H9 (cell line): ENCODE results near the gene CCDC141. TPM values are rescaled to one million over a fixed set of nuclear protein-coding genes. Genes with fewer than 3 reads are reported as not detected.

Source experiments
- DNase-seq: peaks from one replicate; pipeline ENCODE4 v3.0.0-alpha.2; 2017
- H2AFZ ChIP-seq: one replicate; pipeline ENCODE4 v1.6.1; 2013; ENCODE audit warnings: mild to moderate bottlenecking, low read length, control low read depth, moderate library complexity
- H2AK5ac ChIP-seq: 2 replicates; pipeline ENCODE4 v1.6.1; 2013; ENCODE audit warnings: low read length, control low read depth, mixed read lengths; ENCODE audit not compliant: insufficient read length
- H2BK120ac ChIP-seq: one replicate; pipeline ENCODE4 v1.6.1; 2013; ENCODE audit warnings: low read depth, mild to moderate bottlenecking, low read length, control low read depth, inconsistent platforms; ENCODE audit not compliant: poor library complexity, severe bottlenecking
- H2BK12ac ChIP-seq: 2 replicates; pipeline ENCODE4 v1.6.1; 2013; ENCODE audit warnings: low read length, control low read depth, mixed read lengths, low read depth; ENCODE audit not compliant: insufficient read length
- H2BK15ac ChIP-seq: 2 replicates; pipeline ENCODE4 v1.6.1; 2013; ENCODE audit warnings: low read depth, low read length, control low read depth
- H2BK20ac ChIP-seq: one replicate; pipeline ENCODE4 v1.6.1; 2013; ENCODE audit warnings: low read depth, mild to moderate bottlenecking, low read length, control low read depth, inconsistent platforms; ENCODE audit not compliant: poor library complexity, severe bottlenecking
- H2BK5ac ChIP-seq: 2 replicates; pipeline ENCODE4 v1.6.1; 2013; ENCODE audit warnings: low read length, control low read depth, mixed read lengths; ENCODE audit not compliant: insufficient read length
- H3K14ac ChIP-seq: 2 replicates; pipeline ENCODE4 v1.6.1; 2013; ENCODE audit warnings: low read length, control low read depth; ENCODE audit not compliant: insufficient read depth
- H3K18ac ChIP-seq: 2 replicates; pipeline ENCODE4 v1.6.1; 2013; ENCODE audit warnings: low read depth, mild to moderate bottlenecking, mixed read lengths, low read length, control low read depth; ENCODE audit not compliant: insufficient read length
- H3K23ac ChIP-seq: 2 replicates; pipeline ENCODE4 v1.6.1; 2013; ENCODE audit warnings: low read length, control low read depth, mixed read lengths, low read depth; ENCODE audit not compliant: insufficient read length
- H3K23me2 ChIP-seq: 2 replicates; pipeline ENCODE4 v1.6.1; 2013; ENCODE audit warnings: low read depth, mild to moderate bottlenecking, mixed read lengths, low read length, control low read depth; ENCODE audit not compliant: insufficient read length, poor library complexity, severe bottlenecking
- H3K27ac ChIP-seq: 2 replicates; pipeline ENCODE4 v1.5.1; 2013; ENCODE audit warnings: low read length, control low read depth, mixed read lengths, low read depth; ENCODE audit not compliant: insufficient read length
- H3K27me3 ChIP-seq: 2 replicates; pipeline ENCODE4 v1.6.1; 2013; ENCODE audit warnings: low read length, control low read depth, inconsistent platforms; ENCODE audit not compliant: insufficient read depth
- H3K4ac ChIP-seq: 2 replicates; pipeline ENCODE4 v1.6.1; 2013; ENCODE audit warnings: low read depth, mild to moderate bottlenecking, control low read depth, inconsistent platforms, low read length, moderate library complexity
- H3K4me1 ChIP-seq: 2 replicates; pipeline ENCODE4 v1.6.1; 2013; ENCODE audit warnings: low read length, control low read depth, inconsistent platforms; ENCODE audit not compliant: insufficient read depth
- H3K4me2 ChIP-seq: 2 replicates; pipeline ENCODE4 v1.6.1; 2013; ENCODE audit warnings: low read length, control low read depth, mixed read lengths; ENCODE audit not compliant: insufficient read length, insufficient read depth
- H3K56ac ChIP-seq: 2 replicates; pipeline ENCODE4 v1.6.1; 2013; ENCODE audit warnings: low read depth, mild to moderate bottlenecking, mixed read lengths, low read length, control low read depth; ENCODE audit not compliant: insufficient read length
- H3K79me1 ChIP-seq: 2 replicates; pipeline ENCODE4 v1.6.1; 2013; ENCODE audit warnings: low read depth, mild to moderate bottlenecking, moderate library complexity, low read length, control low read depth, inconsistent platforms; ENCODE audit not compliant: insufficient read depth, poor library complexity, severe bottlenecking
- H3K79me2 ChIP-seq: 2 replicates; pipeline ENCODE4 v1.6.1; 2013; ENCODE audit warnings: low read length, control low read depth, inconsistent platforms; ENCODE audit not compliant: insufficient read depth
- H3K9ac ChIP-seq: 2 replicates; pipeline ENCODE4 v1.6.1; 2013; ENCODE audit warnings: low read length, control low read depth, mixed read lengths; ENCODE audit not compliant: insufficient read length; ENCODE audit errors: extremely low read depth
- H3K9me3 ChIP-seq: one replicate; pipeline ENCODE4 v1.6.1; 2013; ENCODE audit warnings: low read depth, low read length, inconsistent platforms; ENCODE audit not compliant: control insufficient read depth
- H3T11ph ChIP-seq: one replicate; pipeline ENCODE4 v1.6.1; 2013; ENCODE audit warnings: mild to moderate bottlenecking, low read length, control low read depth, inconsistent platforms
- H4K20me1 ChIP-seq: one replicate; pipeline ENCODE4 v1.6.1; 2013; ENCODE audit not compliant: control insufficient read depth, insufficient read length, insufficient read depth
- H4K5ac ChIP-seq: 2 replicates; pipeline ENCODE4 v1.6.1; 2013; ENCODE audit warnings: low read depth, mild to moderate bottlenecking, mixed read lengths, low read length, control low read depth; ENCODE audit not compliant: insufficient read length
- H4K8ac ChIP-seq: replicated peaks from 2 replicates; pipeline ENCODE4 v1.6.1; 2013; ENCODE audit warnings: low read length, control low read depth, mixed read lengths, low read depth; ENCODE audit not compliant: insufficient read length
- H4K91ac ChIP-seq: 2 replicates; pipeline ENCODE4 v1.6.1; 2013; ENCODE audit warnings: low read depth, mild to moderate bottlenecking, moderate library complexity, mixed read lengths, low read length, control low read depth; ENCODE audit not compliant: insufficient read length
- H3K27ac Mint-ChIP-seq, 3 experiments: 2 replicates in 2 of 3; 3 replicates in 1 of 3; pipeline ENCODE4 v1.8.0; 2020 to 2021; ENCODE audit warnings: mixed read lengths in 3 of 3, mild to moderate bottlenecking in 1 of 3, moderate library complexity in 1 of 3
- H3K27me3 Mint-ChIP-seq: 2 replicates; pipeline ENCODE4 v1.8.0; 2021; ENCODE audit warnings: low read depth, mild to moderate bottlenecking, moderate library complexity, mixed read lengths
- H3K36me3 Mint-ChIP-seq, 3 experiments: 2 replicates in 2 of 3; 3 replicates in 1 of 3; pipeline ENCODE4 v1.8.0; 2020 to 2021; ENCODE audit warnings: low read depth in 3 of 3, mixed read lengths in 3 of 3; ENCODE audit not compliant: insufficient read depth in 1 of 3
- H3K4me1 Mint-ChIP-seq, 2 experiments: 2 replicates each; pipeline ENCODE4 v1.8.0; 2020; ENCODE audit warnings: mixed read lengths in 2 of 2
- H3K4me3 Mint-ChIP-seq, 2 experiments: 2 replicates in 1 of 2; 3 replicates in 1 of 2; pipeline ENCODE4 v1.8.0; 2020 to 2021; ENCODE audit warnings: mild to moderate bottlenecking in 2 of 2, mixed read lengths in 2 of 2, moderate library complexity in 1 of 2
- H3K9me3 Mint-ChIP-seq, 2 experiments: 2 replicates in 1 of 2; 3 replicates in 1 of 2; pipeline ENCODE4 v1.8.0; 2020; ENCODE audit warnings: mild to moderate bottlenecking in 2 of 2, mixed read lengths in 2 of 2, moderate library complexity in 1 of 2
- WGBS: extraction: QIAGEN DNeasy Blood & Tissue Kit; methylation state at CpG from one replicate; pipeline ENCODE4 v1.1.7; 2013; ENCODE audit warnings: missing lambda C conversion rate, low lambda C conversion rate, mixed read lengths; ENCODE audit not compliant: insufficient read length; ENCODE audit errors: extremely low coverage; 5-methylcytosine and 5-hydroxymethylcytosine counted together
- total RNA-seq: library from RNA; stranded (reverse); gene quantifications from 2 replicates; pipeline ENCODE4 v1.2.1, GENCODE V29; 2021
- TF ChIP-seq, protein P1 (sequence below): fragments of 200-600 bp; sonication (generic); conservative IDR thresholded peaks from 3 replicates; pipeline ENCODE4 v1.8.0; 2021; ENCODE audit warnings: antibody characterized with exemption, mild to moderate bottlenecking

The CCDC141 gene
- total RNA-seq, 1 experiment from 2014 or later = 1.0 TPM

GRCh38 chr2:178848335-178848734, 201.6 kb downstream of the CCDC141 start:
- no peak for DNase-seq
- Histone ChIP-seq H3K4me1 (peaks cover 8% of the 10 kb centered on the region), H3K79me2 (no peaks in the 10 kb centered on the region), H2AK5ac (no peak overlapping the region), H3K27me3 (no peaks in the 10 kb centered on the region), H3K9ac (no peak overlapping the region), H3K9me3 (no peaks in the 10 kb centered on the region), H2BK15ac (no peak overlapping the region), H2BK12ac (no peak overlapping the region), H2AFZ (no peak overlapping the region), H3K27ac (no peak overlapping the region), H2BK120ac (no peak overlapping the region), H2BK5ac (no peak overlapping the region), H4K8ac (no peak overlapping the region), H3T11ph (no peak overlapping the region), H3K14ac (no peak overlapping the region), H3K4me2 (no peak overlapping the region), H3K23me2 (no peaks in the 10 kb centered on the region), H4K91ac (no peak overlapping the region), H4K20me1 (no peaks in the 10 kb centered on the region), H3K18ac (no peak overlapping the region), H3K23ac (no peak overlapping the region), H3K56ac (no peak overlapping the region), H2BK20ac (no peak overlapping the region), H3K79me1 (no peaks in the 10 kb centered on the region), H4K5ac (no peak overlapping the region), H3K4ac (no peak overlapping the region)
- Mint-ChIP-seq H3K27me3 (no peaks in the 10 kb centered on the region), H3K4me1 (peaks cover 22 to 26% of the 10 kb centered on the region in 2 experiments), H3K9me3 (peaks cover 2 to 11% of the 10 kb centered on the region in 2 experiments; a peak in 4 of 5 replicates), H3K27ac (no peak overlapping the region), H3K4me3 (no peak overlapping the region), H3K36me3 (peaks cover 0 to 11% (median 9%) of the 10 kb centered on the region in 3 experiments; a peak in 3 of 7 replicates)
- TF ChIP-seq, protein P1, sequence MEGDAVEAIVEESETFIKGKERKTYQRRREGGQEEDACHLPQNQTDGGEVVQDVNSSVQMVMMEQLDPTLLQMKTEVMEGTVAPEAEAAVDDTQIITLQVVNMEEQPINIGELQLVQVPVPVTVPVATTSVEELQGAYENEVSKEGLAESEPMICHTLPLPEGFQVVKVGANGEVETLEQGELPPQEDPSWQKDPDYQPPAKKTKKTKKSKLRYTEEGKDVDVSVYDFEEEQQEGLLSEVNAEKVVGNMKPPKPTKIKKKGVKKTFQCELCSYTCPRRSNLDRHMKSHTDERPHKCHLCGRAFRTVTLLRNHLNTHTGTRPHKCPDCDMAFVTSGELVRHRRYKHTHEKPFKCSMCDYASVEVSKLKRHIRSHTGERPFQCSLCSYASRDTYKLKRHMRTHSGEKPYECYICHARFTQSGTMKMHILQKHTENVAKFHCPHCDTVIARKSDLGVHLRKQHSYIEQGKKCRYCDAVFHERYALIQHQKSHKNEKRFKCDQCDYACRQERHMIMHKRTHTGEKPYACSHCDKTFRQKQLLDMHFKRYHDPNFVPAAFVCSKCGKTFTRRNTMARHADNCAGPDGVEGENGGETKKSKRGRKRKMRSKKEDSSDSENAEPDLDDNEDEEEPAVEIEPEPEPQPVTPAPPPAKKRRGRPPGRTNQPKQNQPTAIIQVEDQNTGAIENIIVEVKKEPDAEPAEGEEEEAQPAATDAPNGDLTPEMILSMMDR = no peak
- WGBS = no CpG with 5 or more reads among the region's 5 CpGs
